NOMO-1 treated with DMSO at 0.1 percent for 48 hours (cell line): Measurements from ENCODE around the gene PARD3.
"Not testable (repeated sequence)": the region's sequence is repeated elsewhere in the genome, so short reads cannot be mapped to it uniquely, and the experiment has no call there.

Experiments used
- DNase-seq: peaks from one replicate; lab custom pipeline; 2025; ENCODE audit not compliant: unreplicated experiment; lab: John Stamatoyannopoulos, UW

PARD3 gene

DNA sequence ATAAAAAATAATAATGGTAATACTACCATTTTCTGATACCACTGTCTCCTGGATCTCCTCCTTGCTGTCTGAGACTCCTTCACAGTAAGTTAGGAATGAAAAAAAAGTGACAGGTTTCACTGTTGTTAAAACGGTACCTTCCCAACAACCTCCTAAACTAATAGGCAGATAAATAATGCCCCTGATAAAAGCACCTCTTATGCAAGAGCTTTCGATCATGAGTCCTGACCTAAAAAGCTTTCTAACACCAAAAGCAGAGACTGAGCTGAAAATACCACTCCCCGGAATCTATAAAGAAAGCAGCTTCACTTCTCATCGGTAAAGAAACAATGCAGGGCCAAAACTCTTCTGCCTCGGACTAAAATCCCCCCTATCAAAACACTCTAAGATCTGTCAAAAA is 14.5 kb downstream of the PARD3 start:
- no peak for DNase-seq

GRCh38 chr10:34798654-34799053 is 16.4 kb downstream of the PARD3 start:
- DNase-seq: no peak

DNA sequence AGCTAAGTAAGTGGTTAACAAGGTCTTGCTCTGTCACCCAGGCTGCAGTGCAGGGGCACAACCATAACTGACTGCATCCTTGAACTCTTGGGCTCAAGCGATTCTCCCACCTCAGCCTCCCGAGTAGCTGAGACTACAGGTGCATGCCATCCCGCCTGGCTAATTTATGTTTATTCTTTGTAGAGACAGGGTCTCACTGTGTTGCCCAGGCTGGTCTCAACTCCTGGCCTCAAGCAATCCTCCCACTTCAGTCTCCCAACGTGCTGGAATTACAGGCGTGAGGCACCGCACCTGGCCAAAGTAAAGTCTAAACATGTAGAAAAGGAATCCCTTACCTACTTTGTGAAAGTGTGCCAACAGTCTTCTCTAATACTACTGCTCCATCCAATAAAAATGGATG is 17.9 kb downstream of the PARD3 start:
- no peak for DNase-seq

DNA sequence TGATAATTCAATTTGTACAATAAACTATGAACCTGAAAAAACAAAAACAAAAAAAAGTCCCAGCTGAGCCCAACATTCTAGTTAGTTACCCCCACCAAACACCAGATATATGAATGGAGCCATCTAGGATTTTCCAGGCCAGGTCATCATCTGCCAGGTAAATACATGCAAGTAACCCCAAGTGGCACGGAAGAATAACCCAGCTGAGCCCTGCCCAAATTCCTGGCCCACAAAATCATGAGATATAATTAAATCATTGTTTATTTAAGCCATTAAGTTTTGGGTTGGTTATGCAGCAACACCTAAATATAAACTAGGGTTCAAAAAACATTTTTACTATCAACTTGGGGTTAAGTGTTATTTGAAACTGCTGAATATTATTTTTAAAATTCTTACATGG is 19.0 kb downstream of the PARD3 start:
- DNase-seq: no peak

DNA sequence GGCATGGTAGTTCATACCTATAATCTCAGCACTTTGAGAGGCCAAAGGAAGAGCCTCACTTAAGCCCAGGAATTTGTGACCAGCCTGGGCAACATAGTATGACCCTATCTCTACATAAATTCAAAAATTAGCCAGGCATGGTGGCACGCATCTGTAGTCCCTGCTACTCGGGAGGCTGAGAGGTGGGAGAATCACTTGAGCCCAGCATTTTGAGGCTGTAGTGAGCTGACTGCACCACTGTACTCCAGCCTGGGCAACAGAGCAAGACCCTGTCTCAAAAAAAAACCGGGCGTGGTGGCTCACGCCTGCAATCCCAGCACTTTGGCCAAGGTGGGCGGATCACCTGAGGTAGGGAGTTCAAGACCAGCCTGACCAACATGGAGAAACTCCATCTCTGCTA is 19.8 kb downstream of the PARD3 start:
- DNase-seq: no peak

- DNase-seq: no peak
Measured at GRCh38 chr10:34794835-34795234, 20.3 kb downstream of the PARD3 start.

DNA sequence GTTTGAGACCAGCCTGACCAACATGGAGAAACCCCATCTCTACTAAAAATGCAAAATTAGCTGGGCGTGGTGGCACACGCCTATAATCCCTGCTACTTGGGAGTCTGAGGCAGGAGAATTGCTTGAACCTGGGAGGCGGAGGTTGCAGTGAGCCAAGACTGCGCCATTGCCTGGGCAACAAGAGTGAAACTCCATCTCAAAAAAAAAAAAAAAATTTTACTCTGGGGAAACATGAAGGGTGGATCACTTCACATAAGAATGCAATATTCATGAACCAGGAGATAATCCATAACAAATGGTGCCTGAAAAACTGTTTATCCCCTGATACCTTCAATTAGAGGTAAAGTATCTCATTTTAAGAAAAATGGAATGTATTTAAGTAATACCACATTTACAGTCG is 21.5 kb downstream of the PARD3 start:
- DNase-seq: not testable (repeated sequence)

- no peak for DNase-seq
Measured at GRCh38 chr10:34792881-34793280, 22.2 kb downstream of the PARD3 start.

DNA sequence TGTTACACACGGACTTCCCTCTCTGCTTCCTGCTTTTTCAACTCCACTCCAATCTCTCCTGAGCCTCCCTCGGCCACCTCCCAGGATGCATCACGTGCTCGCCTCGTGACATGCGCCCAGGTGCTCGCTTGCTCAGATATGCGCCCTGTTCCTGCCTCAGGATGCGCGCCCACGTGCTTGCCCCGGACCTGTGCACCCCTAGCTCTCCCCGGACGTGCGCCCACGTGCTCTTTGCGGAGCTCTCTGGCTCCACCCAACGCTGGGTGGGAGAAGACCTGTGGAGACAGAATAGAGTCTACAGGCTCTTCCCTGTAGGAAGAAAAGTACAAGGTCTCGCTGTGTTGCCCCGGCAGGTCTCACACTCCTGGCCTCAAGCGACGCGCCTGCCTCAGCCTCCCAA is 23.1 kb downstream of the PARD3 start:
- no peak for DNase-seq

DNA sequence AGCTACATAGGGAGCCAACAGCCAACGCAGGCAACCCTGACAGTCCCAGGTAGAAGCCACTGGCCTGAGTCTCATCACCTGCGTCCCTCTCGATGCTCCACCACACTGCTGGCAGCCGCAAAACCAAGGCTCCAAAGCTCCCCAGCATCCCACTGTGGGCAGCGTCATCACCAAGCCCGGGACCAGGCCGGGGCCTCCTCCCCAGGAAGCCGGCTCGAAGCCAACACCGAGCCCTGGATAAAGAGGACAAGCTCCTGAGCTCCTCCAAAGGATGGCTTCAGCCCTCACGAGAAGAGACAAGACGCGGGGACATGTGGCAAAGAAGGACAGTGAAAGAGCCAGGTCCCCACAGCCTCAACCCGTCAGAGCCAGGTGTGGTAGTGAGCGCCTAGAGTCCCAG is 23.9 kb downstream of the PARD3 start:
- no peak for DNase-seq

GRCh38 chr10:34789966-34790506 is 25.1 kb downstream of the PARD3 start:
- DNase-seq: no peak

DNA sequence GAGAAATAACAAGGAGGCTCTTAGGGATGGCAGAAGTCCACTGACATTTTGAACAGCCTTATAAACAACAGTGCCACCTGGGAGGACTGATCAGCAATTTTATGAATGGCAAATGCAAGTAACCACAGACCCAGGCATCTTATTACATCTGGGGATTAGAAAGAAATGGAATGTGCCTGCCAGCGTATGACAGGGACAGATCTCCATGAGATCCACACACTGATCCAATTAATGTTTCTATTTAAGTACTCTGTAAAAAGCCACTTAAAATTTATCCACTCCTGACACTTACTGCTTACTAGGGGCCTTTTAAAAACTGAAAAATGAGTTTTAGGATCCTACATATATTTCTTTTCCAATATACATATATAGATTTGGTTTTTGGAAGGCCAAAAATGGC is 28.6 kb downstream of the PARD3 start:
- DNase-seq: no peak

- DNase-seq: no peak
Measured at GRCh38 chr10:34781711-34782110, 33.4 kb downstream of the PARD3 start.

DNA sequence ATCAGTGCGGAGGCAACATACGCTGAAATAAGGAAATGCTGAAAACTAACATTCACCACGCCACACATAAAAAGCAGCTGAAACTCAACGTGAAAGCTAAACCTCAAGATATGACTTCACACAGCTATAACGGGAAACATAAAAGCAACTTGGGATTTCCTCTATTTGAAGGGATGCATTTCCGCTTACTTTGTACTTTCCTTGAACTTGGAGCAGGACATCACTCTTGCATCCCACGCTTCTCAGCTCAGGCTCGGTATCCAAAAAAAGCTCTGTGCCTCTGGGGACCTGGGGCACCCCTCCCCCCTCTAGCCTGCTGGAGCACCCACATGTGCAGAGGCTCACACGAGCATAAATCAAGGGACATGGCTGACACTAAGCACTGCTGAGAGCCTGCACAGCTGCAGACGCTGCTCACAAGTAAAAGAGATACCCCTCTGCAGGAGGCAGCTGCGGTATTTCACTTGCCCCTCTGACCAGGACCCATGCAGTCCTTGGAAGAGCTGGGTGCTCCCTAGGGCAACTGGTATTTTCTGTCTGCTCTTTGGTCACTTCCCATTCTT is 34.2 kb downstream of the PARD3 start:
- DNase-seq: no peak

GRCh38 chr10:34778237-34778636 is 36.9 kb downstream of the PARD3 start:
- DNase-seq: no peak

- DNase-seq: no peak
Measured at GRCh38 chr10:34776090-34776690, 38.9 kb downstream of the PARD3 start.

- no peak for DNase-seq
Measured at GRCh38 chr10:34775044-34775637, 40.0 kb downstream of the PARD3 start.

- no peak for DNase-seq
Measured at GRCh38 chr10:34773636-34774630, 41.2 kb downstream of the PARD3 start.

DNA sequence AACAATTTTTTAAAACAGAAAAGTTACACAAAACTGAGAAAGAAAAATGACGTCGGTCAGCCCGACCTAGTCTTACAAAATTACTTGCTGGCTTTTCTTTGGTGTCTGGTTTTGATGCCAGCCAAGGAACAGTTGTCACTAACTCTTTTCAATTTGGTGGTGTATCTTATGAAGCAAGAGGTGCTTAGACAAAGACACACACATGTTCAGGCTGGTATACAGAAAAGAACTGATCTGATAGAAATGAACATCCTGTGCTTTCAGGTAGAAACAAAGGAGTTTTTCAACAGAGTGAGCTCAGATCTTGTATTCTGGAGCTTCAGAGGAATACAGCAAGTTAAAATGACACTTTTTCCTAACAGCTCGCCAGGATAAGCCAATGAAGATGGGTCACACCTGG is 43.6 kb downstream of the PARD3 start:
- no peak for DNase-seq

GRCh38 chr10:34771106-34771505 is 44.0 kb downstream of the PARD3 start:
- DNase-seq: no peak

- DNase-seq: no peak
Measured at GRCh38 chr10:34769899-34770298, 45.2 kb downstream of the PARD3 start.

GRCh38 chr10:34768972-34769330 is 46.1 kb downstream of the PARD3 start:
- no peak for DNase-seq
